HG02798 (cell line): ENCODE results near the gene ATR.
A peak's percentile ranks its signal among the peaks of the same experiment; 100 is the strongest.

Source experiments
- ATAC-seq: cut with Tn5 transposase; IDR thresholded peaks from one replicate; pipeline ENCODE4 v1.9.1; 2021; ENCODE audit warnings: mild to moderate bottlenecking; ENCODE audit not compliant: unreplicated experiment, poor library complexity

Gene ATR

DNA sequence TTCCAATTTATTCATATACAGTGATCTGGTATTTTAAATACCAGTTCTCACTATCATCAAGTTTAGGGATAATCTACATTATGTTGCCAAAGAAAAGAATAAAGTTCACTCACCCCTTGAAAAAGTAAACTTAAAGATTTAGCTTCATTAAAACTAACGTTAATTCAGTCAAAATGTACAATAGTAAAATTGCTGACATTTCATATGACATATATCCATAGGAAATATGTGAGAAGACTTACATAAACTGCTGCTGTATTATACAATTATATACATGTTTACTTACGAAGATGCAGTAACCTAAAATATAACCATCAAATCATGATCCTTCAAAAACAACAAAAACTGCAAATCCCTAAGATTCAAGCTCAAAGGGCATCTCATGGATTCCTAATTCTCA, 44.0 kb downstream of the ATR start:
- ATAC-seq = no peak

DNA sequence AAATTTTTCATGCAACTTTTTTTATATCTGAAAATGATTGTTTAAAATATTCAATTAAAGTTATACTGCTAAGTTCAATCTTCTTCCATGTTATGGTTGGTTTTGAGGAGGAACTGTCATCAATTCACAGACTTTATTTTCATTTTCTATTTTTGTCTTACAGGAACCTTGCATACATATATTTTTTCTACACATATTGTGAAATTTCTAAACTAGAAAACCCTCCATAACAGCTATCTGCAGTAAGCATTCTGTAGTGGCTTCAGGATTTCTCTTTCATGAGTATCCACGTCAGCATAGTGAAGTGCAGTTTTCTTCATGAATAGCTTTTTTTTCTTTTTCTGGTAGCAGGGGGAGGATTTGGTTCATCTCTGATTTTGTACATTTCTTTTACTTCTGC, 48.2 kb downstream of the ATR start:
- ATAC-seq = no peak

DNA sequence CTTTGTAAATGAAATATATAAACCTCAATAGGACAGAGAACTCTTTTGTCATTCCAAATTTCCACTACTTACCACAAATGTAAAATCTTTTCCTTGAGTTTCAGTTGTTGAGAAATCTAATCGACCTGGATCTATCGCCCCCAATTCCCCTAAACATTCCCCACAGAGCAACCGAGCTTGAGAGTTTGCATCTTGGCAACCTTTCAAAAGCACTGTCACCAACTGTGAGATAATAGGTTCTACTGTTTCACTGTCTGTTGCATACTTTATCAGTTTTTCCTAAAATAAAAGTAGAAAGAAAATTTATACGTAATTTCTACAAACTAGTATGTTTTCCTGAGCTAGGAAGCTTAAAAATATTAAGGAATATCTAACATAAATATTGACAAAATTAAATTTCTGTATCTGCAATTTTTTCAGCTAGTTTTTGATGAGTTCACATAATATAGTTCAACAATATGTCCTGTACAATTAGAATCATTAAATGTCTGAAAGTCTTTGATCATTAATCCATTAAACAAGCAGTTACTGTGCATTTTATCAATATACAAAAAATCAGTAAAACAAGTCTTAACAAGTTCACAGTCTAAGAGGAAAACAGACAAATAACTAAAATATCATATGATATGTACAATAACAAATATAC, 54.5 kb downstream of the ATR start:
- no peak for ATAC-seq

DNA sequence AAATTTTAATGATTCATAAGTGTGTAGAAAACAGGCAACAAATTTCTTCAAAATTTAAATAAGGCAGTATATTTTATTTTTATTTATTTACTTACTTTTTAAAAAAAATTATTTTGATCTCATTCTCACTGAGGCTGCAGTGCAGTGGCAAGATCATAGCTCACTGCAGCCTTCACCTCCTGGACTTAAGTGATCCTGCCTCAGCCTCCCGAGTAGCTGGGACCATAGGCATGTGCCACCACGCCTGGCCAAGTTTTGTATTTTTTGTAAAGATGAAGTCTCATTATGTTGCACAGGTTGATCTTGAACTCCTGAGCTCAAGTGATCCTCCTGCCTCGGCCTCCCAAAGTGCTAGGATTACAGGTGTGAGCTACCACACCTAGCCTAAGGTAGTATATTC, 69.5 kb downstream of the ATR start:
- no peak for ATAC-seq

DNA sequence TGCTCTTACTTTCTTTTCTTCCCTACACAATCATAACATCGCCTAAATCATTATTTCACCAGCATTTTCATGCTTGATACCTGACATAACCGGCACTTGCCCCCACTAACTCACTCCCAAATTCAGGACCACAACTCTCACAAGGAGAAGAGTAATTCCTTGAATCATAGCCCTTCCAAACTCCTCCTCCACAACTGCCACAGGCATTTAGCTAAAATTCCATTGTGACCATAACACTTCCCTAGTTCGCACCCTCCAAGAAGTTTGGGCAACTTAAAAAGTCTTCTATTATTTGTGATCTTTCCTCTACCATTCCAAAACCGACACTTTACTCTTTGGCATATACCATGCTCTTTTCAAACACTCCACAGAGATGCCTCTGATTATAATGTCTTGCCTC, 71.3 kb downstream of the ATR start:
- no peak for ATAC-seq

DNA sequence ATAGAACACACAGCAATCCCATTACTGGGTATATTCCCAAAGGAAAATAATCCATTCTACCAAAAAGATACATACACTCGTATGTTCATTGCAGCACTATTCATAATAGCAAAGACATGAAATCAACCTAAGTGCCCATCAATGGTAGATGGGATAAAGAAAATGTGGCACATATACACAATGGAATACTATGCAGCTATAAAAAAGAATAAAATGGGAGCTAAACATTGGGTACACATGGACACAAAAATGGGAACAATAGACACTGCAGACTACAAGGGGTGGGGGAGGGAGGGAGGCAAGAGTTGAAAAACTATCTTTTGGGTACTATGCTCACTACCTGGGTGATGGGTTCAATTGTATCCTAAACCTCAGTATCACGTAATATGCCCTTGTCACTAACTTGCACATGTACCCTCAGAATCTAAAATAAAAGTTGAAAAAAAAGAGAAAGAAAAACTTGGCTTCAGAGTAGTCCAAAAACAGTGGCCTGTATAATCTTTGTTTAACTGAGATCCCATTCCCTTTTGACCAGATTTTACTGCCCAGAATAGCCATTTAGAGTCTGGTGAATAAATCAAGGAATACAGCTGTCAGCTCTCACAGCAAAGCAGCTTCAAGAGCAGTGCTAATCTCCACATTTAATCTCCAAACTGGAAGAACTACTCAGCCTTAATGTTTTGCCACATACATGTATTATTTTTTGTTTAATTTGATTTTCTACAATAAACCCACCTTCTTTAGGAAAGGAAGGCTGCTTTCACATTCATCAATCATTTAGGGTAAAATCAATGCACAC, 76.1 kb downstream of the ATR start:
- no peak for ATAC-seq

DNA sequence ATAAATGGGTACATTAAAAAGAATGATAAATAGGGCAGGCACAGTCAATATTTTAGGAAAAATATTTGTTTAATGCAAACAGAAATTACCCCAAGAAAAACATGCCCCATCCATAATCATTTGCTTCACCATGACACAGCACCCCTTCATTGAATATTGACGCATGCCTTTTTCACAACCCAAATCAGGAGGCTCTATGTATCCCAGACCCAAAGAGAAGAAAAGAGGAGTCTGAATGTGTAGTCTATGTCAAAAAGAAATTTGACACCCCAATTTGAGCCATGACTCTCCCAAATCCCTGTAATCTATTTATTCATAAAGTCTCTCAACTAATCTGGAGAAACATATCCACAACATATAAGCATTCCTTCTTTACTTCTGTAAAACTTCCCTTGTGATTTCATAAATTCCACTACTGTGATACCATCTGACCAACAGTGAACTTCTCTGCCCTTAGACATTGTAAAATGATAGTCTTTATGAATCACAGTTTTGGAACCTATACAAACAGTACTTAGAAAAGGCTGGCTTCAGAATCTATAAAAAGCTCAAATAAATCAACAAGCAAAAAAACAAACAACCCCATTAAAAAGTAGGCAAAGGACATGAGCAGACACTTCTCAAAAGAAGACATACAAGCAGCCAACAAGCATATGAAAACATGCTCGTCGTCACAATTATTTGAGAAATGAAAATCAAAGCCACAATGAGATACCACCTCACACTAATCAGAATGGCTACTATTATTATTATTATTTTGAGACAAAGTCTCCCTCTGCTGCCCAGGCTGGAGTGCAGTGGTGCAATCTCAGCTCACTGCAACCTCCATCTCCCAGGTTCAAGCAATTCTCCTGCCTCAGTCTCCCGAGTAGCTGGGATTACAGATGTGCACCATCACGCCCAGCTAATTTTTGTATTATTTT, 77.3 kb downstream of the ATR start:
- no peak for ATAC-seq

DNA sequence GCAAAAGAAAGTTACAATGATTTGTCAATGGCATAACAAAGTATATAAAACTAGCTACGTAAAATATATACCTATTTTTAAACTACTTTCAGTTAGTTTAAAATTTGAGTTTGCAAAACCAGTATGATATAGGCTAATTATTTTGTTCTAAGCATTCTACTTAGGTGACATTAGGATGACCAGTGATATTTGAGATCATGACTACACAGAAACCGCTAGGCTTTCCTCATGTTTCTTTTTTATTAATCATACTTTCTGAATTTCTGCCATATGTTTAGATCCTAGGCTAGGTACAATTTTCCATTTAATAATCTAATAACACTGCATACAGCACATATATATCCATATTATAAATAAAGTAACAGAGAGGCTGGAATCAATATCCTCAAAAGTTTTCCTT, 78.3 kb downstream of the ATR start:
- no peak for ATAC-seq

DNA sequence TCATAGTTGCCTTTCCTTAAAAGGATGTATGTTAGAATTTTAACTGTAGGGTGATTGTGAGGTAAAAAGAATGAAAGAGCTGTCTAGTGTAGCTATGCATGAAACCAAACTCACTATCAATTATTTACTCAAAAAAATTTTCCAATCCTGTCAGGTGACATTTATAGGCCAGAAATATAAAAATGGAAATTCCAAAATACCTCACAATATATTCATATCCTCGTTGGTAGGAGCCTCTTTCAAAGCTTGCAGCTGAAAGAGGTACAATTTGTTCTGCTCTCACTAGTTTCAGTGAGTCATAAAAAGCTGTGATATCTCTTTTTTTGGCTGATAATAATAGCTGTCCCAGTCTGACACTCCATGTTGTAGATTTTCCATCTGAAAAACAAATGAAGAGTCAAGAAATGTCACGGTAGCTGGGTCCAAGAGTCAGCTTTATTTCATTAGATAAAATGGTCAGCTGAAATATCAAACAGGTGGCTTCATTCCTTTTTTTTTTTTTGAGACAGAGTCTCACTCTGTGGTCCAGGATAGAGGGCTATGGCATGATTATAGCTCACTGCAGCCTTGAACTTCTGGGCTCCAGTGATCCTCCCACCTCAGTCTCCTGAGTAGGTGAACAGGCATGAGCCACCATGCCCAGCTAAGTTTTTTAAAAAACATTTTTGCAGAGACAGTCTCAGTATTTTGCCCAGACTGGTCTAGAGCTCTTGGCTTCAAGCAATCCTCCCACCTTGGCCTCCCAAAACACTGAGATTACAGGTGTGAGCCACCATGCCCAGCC, 79.9 kb downstream of the ATR start:
- peak; percentile 58 for ATAC-seq

DNA sequence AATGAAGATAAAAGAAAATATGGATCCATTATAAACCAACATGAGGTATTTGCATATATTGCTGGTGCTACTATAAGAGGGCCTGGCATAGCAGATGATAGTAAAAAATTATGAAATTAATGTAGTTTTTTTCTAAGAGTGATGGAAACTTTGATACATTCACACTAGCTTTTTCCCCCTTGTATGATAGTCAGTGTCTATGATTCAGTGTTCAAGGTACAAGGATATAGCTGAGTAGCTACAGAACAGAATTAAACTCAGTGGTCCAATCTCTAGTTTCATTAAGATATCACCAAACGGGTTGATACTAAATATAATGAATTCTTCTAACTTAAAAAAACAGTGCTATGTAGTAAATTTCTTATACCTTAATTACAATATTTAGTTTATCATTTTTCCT, 80.8 kb downstream of the ATR start:
- no peak for ATAC-seq

DNA sequence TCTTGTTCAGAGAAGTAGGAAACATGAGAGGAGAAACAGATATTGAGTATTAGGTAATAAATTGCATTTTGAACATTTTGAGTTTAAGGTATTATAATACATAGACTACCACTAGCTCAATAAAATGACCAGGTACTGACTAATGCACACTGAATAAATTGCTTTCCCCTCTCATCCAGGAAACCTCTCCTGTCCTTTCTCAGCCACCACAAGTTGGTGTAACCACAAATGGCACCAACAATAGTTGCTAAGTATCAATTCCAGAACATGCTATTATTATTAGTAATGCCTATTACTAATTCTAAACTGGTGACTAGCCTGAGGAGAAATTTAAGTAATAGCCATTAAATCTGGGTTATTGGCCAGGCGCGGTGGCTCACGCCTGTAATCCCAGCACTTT, 83.4 kb downstream of the ATR start:
- ATAC-seq = no peak

DNA sequence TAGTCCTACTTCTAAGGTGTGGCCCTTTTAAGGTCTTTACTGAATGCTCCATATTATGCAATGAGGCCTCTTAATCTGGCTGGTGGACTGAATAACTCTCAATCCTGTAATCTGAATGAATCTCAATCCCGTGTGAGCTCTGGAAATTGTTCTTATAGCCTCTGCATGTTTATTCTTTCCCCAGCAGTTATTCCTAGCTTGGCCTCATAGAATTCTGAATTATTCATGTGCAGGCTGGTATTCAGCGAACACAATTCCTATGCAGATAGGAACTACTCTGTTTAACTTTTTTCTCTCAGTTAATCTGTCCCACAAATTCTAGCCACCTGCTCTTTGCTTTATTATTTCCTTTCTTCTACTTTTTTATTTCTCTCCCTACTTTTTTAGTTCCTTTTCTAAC, 86.3 kb downstream of the ATR start:
- ATAC-seq = no peak

DNA sequence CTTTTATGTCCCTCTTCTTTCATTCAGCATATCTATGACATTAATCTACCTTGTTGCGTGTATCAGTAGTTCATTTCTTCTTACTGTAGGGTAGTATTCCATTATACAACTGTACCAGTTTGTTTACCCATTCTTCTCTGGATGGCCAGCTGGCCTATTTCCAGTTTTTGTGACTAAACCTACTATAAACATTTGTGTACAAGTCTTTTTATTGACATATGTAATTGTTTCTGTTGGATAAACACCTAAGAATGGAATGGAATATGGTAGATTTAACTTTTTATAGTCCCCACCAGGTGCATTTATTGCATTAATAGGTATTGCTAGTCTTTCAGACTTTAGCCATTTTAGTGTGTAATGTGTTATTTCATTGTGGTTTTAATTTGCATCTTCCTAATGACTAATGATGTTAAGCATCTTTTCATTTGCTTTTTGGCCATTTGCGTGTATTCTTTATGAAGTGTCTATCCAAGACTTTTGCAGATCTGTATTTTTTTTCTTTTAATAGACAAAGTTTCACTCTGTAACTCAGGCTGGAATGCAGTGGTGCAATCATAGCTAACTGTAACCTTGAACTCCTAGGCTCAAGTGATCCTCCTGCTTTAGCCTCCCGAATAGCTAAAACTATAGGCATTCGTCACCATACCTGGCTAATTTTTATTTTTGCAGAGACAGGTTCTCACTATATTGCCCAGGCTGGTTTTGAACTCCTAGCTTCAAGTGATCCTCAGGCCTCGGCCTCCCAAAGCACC, 88.8 kb downstream of the ATR start:
- no peak for ATAC-seq

DNA sequence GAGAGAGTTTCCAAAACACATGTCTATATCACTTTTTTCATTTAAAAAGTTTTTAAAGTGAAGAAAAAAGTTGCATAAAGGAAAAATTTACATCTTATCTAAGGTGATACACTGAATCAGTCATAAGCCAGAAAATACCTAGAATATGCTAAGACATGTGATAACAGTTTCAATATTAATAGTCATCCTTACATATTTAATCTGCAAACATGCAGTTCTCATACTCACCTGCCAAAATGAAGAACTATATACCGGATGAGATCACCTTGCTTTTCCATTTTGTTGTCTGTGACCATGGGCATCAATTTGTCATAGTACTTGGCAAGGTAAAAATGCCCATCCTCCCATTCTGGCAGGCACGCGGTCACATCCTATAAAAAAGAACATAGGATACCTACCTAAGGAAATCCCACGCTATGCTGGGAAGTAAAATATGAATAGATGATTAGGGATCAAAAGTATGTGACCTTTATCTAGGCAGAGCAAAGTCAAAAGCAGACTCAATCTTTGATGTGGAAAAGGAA, 93.6 kb downstream of the ATR start:
- ATAC-seq = no peak

DNA sequence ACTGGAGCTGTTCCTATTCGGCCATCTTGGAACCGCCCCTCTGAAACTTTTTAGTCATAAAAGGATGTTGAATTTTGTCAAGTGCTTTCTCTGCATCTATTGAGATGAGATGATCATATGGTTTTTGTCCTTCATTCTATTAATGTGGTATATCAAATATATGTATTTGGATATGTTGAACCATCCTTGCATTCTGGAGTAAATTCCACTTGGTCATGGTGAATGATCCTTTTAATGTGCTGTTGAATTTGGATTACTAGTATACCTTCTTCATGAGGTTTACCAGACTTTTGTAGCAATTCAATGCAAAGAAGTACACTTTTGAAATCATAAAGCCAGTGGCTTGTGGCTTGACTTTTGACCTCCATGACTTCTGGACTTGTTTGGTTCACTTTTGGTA, 97.3 kb downstream of the ATR start:
- ATAC-seq = no peak

DNA sequence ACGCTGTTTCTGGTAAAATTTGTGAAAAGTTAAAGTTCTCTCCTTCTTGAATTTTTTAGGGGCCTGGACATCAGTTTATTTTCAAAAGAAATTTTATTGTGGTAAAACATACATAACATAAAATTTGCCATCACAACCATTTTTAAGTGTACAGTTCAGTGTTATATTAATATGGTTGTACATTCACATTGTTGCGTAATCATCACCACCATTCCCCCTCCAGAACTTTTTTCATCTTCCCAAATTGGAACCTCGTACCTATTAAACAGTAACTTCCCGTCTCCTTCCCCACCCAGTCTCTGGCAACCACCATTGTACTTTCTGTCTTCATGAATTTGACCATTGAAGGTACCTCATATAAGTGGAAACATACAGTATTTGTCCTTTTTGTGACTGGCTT, 107.7 kb downstream of the ATR start:
- no peak for ATAC-seq

DNA sequence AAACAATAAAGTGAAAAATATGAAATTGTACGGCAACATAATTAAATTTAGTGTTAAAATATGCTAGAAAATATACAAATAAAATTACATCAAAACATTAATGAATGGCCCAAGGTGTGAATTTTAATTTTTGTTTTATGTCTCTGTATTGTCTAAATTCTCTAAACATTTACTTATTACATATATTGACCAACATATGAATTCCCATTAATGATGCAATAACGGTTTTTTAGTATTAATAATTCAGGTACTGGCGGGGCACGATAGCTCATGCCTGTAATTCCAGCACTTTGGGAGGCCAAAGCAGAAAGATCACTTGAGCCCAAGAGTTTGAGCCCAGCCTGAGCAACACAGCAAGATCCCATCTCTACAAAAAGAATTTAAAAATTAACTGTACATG, 110.1 kb downstream of the ATR start:
- ATAC-seq = no peak

DNA sequence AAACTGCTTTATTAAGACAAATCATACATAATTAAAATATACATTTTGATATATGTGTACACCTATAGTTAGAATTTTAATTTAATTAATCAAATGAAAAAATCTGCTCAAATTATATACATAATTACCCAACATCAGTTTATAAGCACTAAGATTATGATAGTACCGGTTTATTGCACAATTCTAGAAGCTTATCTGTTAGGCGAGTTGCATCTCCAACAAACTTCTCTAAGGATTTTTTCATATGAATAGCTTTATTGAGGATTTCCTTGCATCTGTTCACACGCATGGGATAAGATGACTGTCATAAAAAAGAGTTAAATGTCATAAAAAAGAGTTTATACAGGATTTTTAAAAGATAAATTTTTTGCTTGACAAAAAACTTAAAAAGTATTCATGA, 110.8 kb downstream of the ATR start:
- ATAC-seq = no peak

DNA sequence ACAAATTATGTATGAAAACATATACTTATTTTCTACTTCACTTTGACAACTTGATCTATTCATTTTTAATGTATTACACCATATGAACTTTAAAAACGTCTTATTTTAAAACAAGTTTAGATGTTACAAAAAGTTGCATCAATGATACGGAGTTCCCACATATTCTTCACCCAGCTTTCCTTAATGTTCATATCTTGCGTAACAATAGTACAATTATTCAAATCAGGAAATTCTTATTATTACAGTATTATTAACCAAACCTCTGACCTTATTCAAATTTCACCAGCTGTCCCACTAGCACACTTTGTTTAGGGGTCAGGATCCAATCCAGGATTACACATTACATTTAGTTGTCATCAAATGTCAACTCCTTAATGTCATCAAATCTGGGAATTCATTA, 117.8 kb downstream of the ATR start:
- ATAC-seq = no peak
